H1 (cell line): ENCODE results near the gene ZNF423. TPM values are rescaled to one million over a fixed set of nuclear protein-coding genes. Genes with fewer than 3 reads are reported as not detected.

ENCODE experiments used
- CTCF ChIA-PET: fragments of 300-600 bp; sonication (Branson Sonifier 250); formaldehyde crosslinking; loops from one replicate; lab custom pipeline; 2021; ENCODE audit not compliant: partially characterized antibody; lab: Charles Lee
- POLR2A ChIA-PET: fragments of 300-600 bp; sonication (Branson Sonifier 250); formaldehyde crosslinking; loops from one replicate; lab custom pipeline; 2021; ENCODE audit warnings: inconsistent platforms; ENCODE audit not compliant: partially characterized antibody; lab: Charles Lee
- DNase-seq, 2 experiments: peaks; one replicate each; pipeline versions ENCODE4 v3.0.0 to v3.0.0-alpha.2; 2010 to 2022; ENCODE audit warnings: low spot score in 2 of 2, low read depth in 1 of 2, mixed read lengths in 1 of 2
- FAIRE-seq: peaks from 2 replicates; lab custom pipeline; 2011; peaks lifted over from hg19 to GRCh38; lab: Jason Lieb, UNC
- H2AFZ ChIP-seq: 2 replicates; pipeline ENCODE4 v1.8.1; 2012; ENCODE audit warnings: low read length, inconsistent platforms
- H2AK5ac ChIP-seq: 2 replicates; pipeline ENCODE4 v1.6.1; 2013; ENCODE audit warnings: low read depth, low read length
- H2BK120ac ChIP-seq: replicated peaks from 2 replicates; pipeline ENCODE3; 2013; ENCODE audit warnings: low read depth, low read length, inconsistent platforms
- H2BK12ac ChIP-seq: 2 replicates; pipeline ENCODE4 v1.6.1; 2013; ENCODE audit warnings: low read depth, low read length
- H2BK15ac ChIP-seq: 2 replicates; pipeline ENCODE4 v1.6.1; 2013; ENCODE audit warnings: low read length
- H2BK20ac ChIP-seq: 2 replicates; pipeline ENCODE4 v1.6.1; 2013; ENCODE audit warnings: low read length
- H2BK5ac ChIP-seq: 2 replicates; pipeline ENCODE4 v1.6.1; 2013; ENCODE audit warnings: low read depth, low read length
- H3K14ac ChIP-seq: 2 replicates; pipeline ENCODE4 v1.6.1; 2013; ENCODE audit warnings: inconsistent platforms; ENCODE audit not compliant: insufficient read length
- H3K18ac ChIP-seq: 2 replicates; pipeline ENCODE4 v1.6.1; 2013; ENCODE audit warnings: low read length; ENCODE audit errors: extremely low read depth
- H3K23ac ChIP-seq: 2 replicates; pipeline ENCODE4 v1.6.1; 2013; ENCODE audit warnings: inconsistent platforms; ENCODE audit not compliant: insufficient read length
- H3K23me2 ChIP-seq: 2 replicates; pipeline ENCODE4 v1.6.1; 2013; ENCODE audit warnings: low read depth, low read length
- H3K27ac ChIP-seq: 2 replicates; pipeline ENCODE4 v1.6.1; 2011; ENCODE audit warnings: low read depth, low read length, inconsistent platforms
- H3K27me3 ChIP-seq, 4 experiments: replicated peaks in 1 of 4; 1 replicate in 1 of 4; 2 replicates in 3 of 4; pipeline versions ENCODE4 v1.6.1 to v1.8.1; 2011 to 2013; ENCODE audit warnings: low read length in 3 of 4, mild to moderate bottlenecking in 3 of 4, inconsistent platforms in 2 of 4, mixed read lengths in 2 of 4, moderate library complexity in 1 of 4; ENCODE audit not compliant: control insufficient read depth in 3 of 4, insufficient read depth in 3 of 4; ENCODE audit errors: extremely low read depth in 1 of 4
- H3K36me3 ChIP-seq, 4 experiments: 2 replicates each; pipeline versions ENCODE4 v1.6.1 to v1.8.1; 2011 to 2013; ENCODE audit warnings: mild to moderate bottlenecking in 4 of 4, low read length in 3 of 4, moderate library complexity in 2 of 4, control low read depth in 1 of 4, inconsistent platforms in 1 of 4; ENCODE audit not compliant: insufficient read depth in 4 of 4, control insufficient read depth in 2 of 4
- H3K4ac ChIP-seq: replicated peaks from 2 replicates; pipeline ENCODE3; 2013; ENCODE audit warnings: low read length, low read depth, mixed read lengths, inconsistent platforms; ENCODE audit not compliant: insufficient read length
- H3K4me1 ChIP-seq, 4 experiments: replicated peaks in 1 of 4; 1 replicate in 1 of 4; 2 replicates in 3 of 4; pipeline versions ENCODE4 v1.6.1 to v1.8.1; 2011 to 2013; ENCODE audit warnings: low read length in 3 of 4, inconsistent platforms in 2 of 4, mixed read lengths in 1 of 4; ENCODE audit not compliant: insufficient read depth in 4 of 4, control insufficient read depth in 3 of 4
- H3K4me2 ChIP-seq, 2 experiments: 2 replicates each; pipeline versions ENCODE4 v1.6.1 to v1.8.1; 2011 to 2013; ENCODE audit warnings: low read depth in 2 of 2, low read length in 2 of 2, control low read depth in 1 of 2, inconsistent platforms in 1 of 2, mild to moderate bottlenecking in 1 of 2; ENCODE audit not compliant: insufficient read depth in 1 of 2
- H3K4me3 ChIP-seq, 4 experiments: fragments of 200-600, 300-600 bp in 1 of 4; sonication (generic), shearing (Covaris generic), sonication (Bioruptor Twin) in 1 of 4; 2 replicates each; pipeline versions ENCODE4 v1.5.1 to v1.8.1; 2011 to 2016; ENCODE audit warnings: low read length in 4 of 4, low read depth in 3 of 4, control low read depth in 2 of 4, inconsistent platforms in 2 of 4, mild to moderate bottlenecking in 2 of 4, mixed read lengths in 1 of 4, moderate library complexity in 1 of 4; ENCODE audit not compliant: insufficient read depth in 2 of 4; ENCODE audit errors: extremely low read depth in 1 of 4
- H3K56ac ChIP-seq: replicated peaks from 2 replicates; pipeline ENCODE3; 2013; ENCODE audit warnings: low read depth, mild to moderate bottlenecking, mixed read lengths, low read length, inconsistent platforms; ENCODE audit not compliant: insufficient read length
- H3K79me1 ChIP-seq: 2 replicates; pipeline ENCODE4 v1.6.1; 2013; ENCODE audit warnings: low read depth, low read length, control low read depth
- H3K79me2 ChIP-seq, 2 experiments: 2 replicates each; pipeline versions ENCODE4 v1.6.1 to v1.8.1; 2012 to 2013; ENCODE audit warnings: low read length in 2 of 2, mild to moderate bottlenecking in 2 of 2, inconsistent platforms in 1 of 2; ENCODE audit not compliant: insufficient read depth in 2 of 2, control insufficient read depth in 1 of 2
- H3K9ac ChIP-seq, 4 experiments: replicated peaks in 1 of 4; 1 replicate in 1 of 4; 2 replicates in 3 of 4; pipeline versions ENCODE4 v1.6.1 to v1.8.1; 2011 to 2013; ENCODE audit warnings: low read depth in 3 of 4, low read length in 3 of 4, control low read depth in 2 of 4, mild to moderate bottlenecking in 2 of 4, moderate library complexity in 2 of 4, inconsistent platforms in 1 of 4; ENCODE audit errors: extremely low read depth in 1 of 4
- H3K9me3 ChIP-seq, 2 experiments: 2 replicates each; pipeline versions ENCODE4 v1.6.1 to v1.8.1; 2012 to 2013; ENCODE audit warnings: mild to moderate bottlenecking in 2 of 2, moderate library complexity in 2 of 2, control low read depth in 1 of 2, inconsistent platforms in 1 of 2, low read depth in 1 of 2, low read length in 1 of 2, mixed read lengths in 1 of 2; ENCODE audit not compliant: insufficient read depth in 2 of 2
- H4K20me1 ChIP-seq, 2 experiments: replicated peaks in 1 of 2; 2 replicates each; pipeline versions ENCODE3 to v1.8.1; 2011 to 2013; ENCODE audit warnings: inconsistent platforms in 2 of 2, low read length in 2 of 2, mild to moderate bottlenecking in 1 of 2; ENCODE audit not compliant: insufficient read depth in 2 of 2, control insufficient read depth in 1 of 2
- H4K5ac ChIP-seq: 2 replicates; pipeline ENCODE4 v1.6.1; 2013; ENCODE audit warnings: low read length, low read depth, mixed read lengths, inconsistent platforms; ENCODE audit not compliant: insufficient read length
- H4K8ac ChIP-seq: 2 replicates; pipeline ENCODE4 v1.8.0; 2013; ENCODE audit warnings: mild to moderate bottlenecking, moderate library complexity, low read length, inconsistent platforms; ENCODE audit not compliant: insufficient read depth; ENCODE audit errors: extremely low read depth
- H4K91ac ChIP-seq: replicated peaks from 2 replicates; pipeline ENCODE3; 2013; ENCODE audit warnings: low read length, mixed read lengths, inconsistent platforms; ENCODE audit not compliant: insufficient read length
- CHD2 ChIP-seq: IDR thresholded peaks from 2 replicates; pipeline ENCODE4 v1.6.1; 2012; ENCODE audit warnings: low read length, improper control_type of control experiment
- CREB1 ChIP-seq: IDR thresholded peaks from 2 replicates; pipeline ENCODE4 v1.6.1; 2012; ENCODE audit warnings: inconsistent platforms
- EP300 ChIP-seq, 2 experiments: IDR thresholded peaks; 1 replicate in 1 of 2; 2 replicates in 1 of 2; pipeline ENCODE4 v1.6.1; 2011 to 2012; ENCODE audit warnings: low read depth in 2 of 2, low read length in 2 of 2, mild to moderate bottlenecking in 2 of 2, borderline replicate concordance in 1 of 2, inconsistent platforms in 1 of 2, moderate library complexity in 1 of 2
- JUN ChIP-seq: IDR thresholded peaks from 2 replicates; pipeline ENCODE4 v1.6.1; 2011; ENCODE audit warnings: low read depth, mild to moderate bottlenecking, improper control_type of control experiment, low read length
- RAD21 ChIP-seq, 2 experiments: IDR thresholded peaks in 1 of 2; conservative IDR thresholded peaks in 1 of 2; 2 replicates each; pipeline ENCODE4 v1.6.1; 2011; ENCODE audit warnings: low read depth in 2 of 2, low read length in 2 of 2, improper control_type of control experiment in 1 of 2, inconsistent platforms in 1 of 2, mild to moderate bottlenecking in 1 of 2, moderate library complexity in 1 of 2
- SP2 ChIP-seq: IDR thresholded peaks from 2 replicates; pipeline ENCODE4 v1.6.1; 2012; ENCODE audit warnings: mild to moderate bottlenecking, low read length, inconsistent platforms
- TAF7 ChIP-seq: optimal IDR thresholded peaks from 2 replicates; pipeline ENCODE3; 2011; ENCODE audit warnings: low read depth, mild to moderate bottlenecking, inconsistent platforms, low read length, moderate library complexity, borderline replicate concordance
- TBP ChIP-seq: IDR thresholded peaks from 2 replicates; pipeline ENCODE4 v1.6.1; 2011; ENCODE audit warnings: low read depth, low read length, improper control_type of control experiment
- WGBS, 2 experiments: shearing (Covaris generic) in 1 of 2; methylation state at CpG; one replicate each; pipeline versions ENCODE4 v1.1.6 to v1.1.7; 2013 to 2015; ENCODE audit warnings: low lambda C conversion rate in 2 of 2, mixed read lengths in 2 of 2, inconsistent platforms in 1 of 2, low coverage in 1 of 2, missing lambda C conversion rate in 1 of 2; ENCODE audit not compliant: insufficient replicate concordance in 2 of 2, insufficient coverage in 1 of 2, insufficient read length in 1 of 2; ENCODE audit errors: extremely low coverage in 1 of 2, missing lambda C conversion rate in 1 of 2; 5-methylcytosine and 5-hydroxymethylcytosine counted together
- polyA plus RNA-seq, 7 experiments: library from polyadenylated mRNA; depleted of rRNA in 3 of 7; stranded (reverse) in 5 of 7; unstranded in 2 of 7; fragments of >200 nt in 5 of 7; fragments of 200-250 nt in 2 of 7; gene quantifications; 1 replicate in 5 of 7; 2 replicates in 1 of 7; 4 replicates in 1 of 7; pipeline versions ENCODE4 v1.2.1 to v1.2.3, GENCODE V29; 2011 to 2013; ENCODE audit warnings: missing spikeins in 2 of 7, mixed read lengths in 2 of 7
- total RNA-seq: library from RNA; stranded (reverse); fragmentation: NEBNext Ultra II Directional; extraction: Animal tissue kit (Norgen Biotek cat#: 25700); gene quantifications from 2 replicates; pipeline ENCODE4 v1.2.1, GENCODE V29; 2021
- TF ChIP-seq, protein P1 (sequence below): IDR thresholded peaks from 2 replicates; pipeline ENCODE4 v1.6.1; 2011; ENCODE audit warnings: low read length, improper control_type of control experiment

The ZNF423 gene
- total and polyA plus RNA-seq, 2 of the 8 experiments (the other 6 are each of a cell fraction or from before 2014, with no cell fraction given), result 38.2 to 52.3 TPM

DNA sequence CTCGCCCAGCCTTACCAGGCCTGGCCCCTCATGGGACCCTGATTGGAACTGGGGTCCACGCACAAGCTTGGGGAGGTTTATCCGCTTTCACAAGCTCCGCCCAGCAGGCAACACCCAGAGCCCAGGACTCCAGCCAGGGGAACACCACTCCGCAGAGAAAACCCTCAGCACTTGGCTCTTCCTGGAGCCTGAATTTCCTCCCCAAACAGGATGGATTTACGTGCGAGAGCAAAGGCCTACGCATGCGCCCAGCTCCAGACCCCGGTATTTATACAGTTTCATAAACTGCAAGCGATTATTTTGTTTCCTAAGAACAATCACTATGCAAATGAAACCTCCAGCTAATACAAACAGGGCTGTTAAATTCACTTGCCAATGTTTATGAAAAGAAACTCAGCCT lies 22.8 kb downstream of the ZNF423 start:
- H3K79me1 ChIP-seq, result peaks cover 45% of the 10 kb centered on the region
- CTCF ChIA-PET, result interaction anchor here (1.1 to 1.6 kb wide), 3 partner anchors 9 to 57 kb away, joined by 3 to 4 read pairs (median 3); no protein-coding TSS in a partner anchor
- no peak overlapping the region for H4K91ac ChIP-seq
- TF ChIP-seq TBP (no peak), SP2 (no peak), CREB1 (no peak), EP300 (IDR thresholded peaks at IDR 0.05; ENCODE audit: borderline replicate concordance in 1 of 2, low read depth in 2 of 2, low read length in 2 of 2) (peak in 1 of 2 experiments; percentile 39; a peak in 1 of 3 replicates), CHD2 (no peak), RAD21 (IDR thresholded peaks at IDR 0.05 in 1 of 2, conservative IDR thresholded peaks at IDR 0.05 in 1 of 2; ENCODE audit: low read depth in 2 of 2, low read length in 2 of 2) (no peak; a peak in 1 of 4 replicates), JUN (no peak), TAF7 (no peak)
- TF ChIP-seq, protein P1, sequence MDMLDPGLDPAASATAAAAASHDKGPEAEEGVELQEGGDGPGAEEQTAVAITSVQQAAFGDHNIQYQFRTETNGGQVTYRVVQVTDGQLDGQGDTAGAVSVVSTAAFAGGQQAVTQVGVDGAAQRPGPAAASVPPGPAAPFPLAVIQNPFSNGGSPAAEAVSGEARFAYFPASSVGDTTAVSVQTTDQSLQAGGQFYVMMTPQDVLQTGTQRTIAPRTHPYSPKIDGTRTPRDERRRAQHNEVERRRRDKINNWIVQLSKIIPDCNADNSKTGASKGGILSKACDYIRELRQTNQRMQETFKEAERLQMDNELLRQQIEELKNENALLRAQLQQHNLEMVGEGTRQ, result no peak
- POLR2A ChIA-PET, result interaction anchor here (2.1 kb wide), 1 partner anchor 8 kb away, joined by 6 read pairs; no protein-coding TSS in a partner anchor
- no peak overlapping the region for H3K14ac ChIP-seq
- H3K23ac ChIP-seq, result no peak overlapping the region
- WGBS, 2 experiments, result 60% methylated on average over 11 of the region's 11 CpGs; no CpG with 5 or more reads in 1 of the 2 experiments
- H3K9ac ChIP-seq, result no peak overlapping the region
- H2BK15ac ChIP-seq, result no peak overlapping the region; the same call in 1 of the 2 replicates
- peak overlapping the region; percentile 87; the same call in 1 of the 2 replicates for H2BK12ac ChIP-seq
- H3K27me3 ChIP-seq, result no peaks in the 10 kb centered on the region
- no peak overlapping the region for H3K4ac ChIP-seq
- no peak overlapping the region for H2BK20ac ChIP-seq
- no peak overlapping the region for H2AK5ac ChIP-seq
- no peak overlapping the region for H3K56ac ChIP-seq
- no peak overlapping the region for H2AFZ ChIP-seq
- H3K79me2 ChIP-seq, result peaks cover 0 to 97% of the 10 kb centered on the region in 2 experiments; a peak in 2 of 4 replicates
- no peak overlapping the region for H2BK120ac ChIP-seq
- no peak overlapping the region for H4K5ac ChIP-seq
- H3K4me1 ChIP-seq, result peaks cover 2 to 57% (median 47%) of the 10 kb centered on the region in 4 experiments
- H4K20me1 ChIP-seq, result peaks cover 21 to 22% of the 10 kb centered on the region in 2 experiments
- DNase-seq, result no peak
- H2BK5ac ChIP-seq, result peak overlapping the region; percentile 73; the same call in 1 of the 2 replicates
- H3K4me2 ChIP-seq, result peak overlapping the region in 1 of 2 experiments; percentile 37; a peak in 2 of 4 replicates
- no peak for FAIRE-seq
- no peaks in the 10 kb centered on the region; the same call in 1 of the 2 replicates for H3K23me2 ChIP-seq
- H3K36me3 ChIP-seq, result no peaks in the 10 kb centered on the region
- H3K18ac ChIP-seq, result peak overlapping the region; percentile 32; the same call in 1 of the 2 replicates
- no peak overlapping the region for H3K27ac ChIP-seq
- H3K4me3 ChIP-seq, result no peak overlapping the region
- H3K9me3 ChIP-seq, result no peaks in the 10 kb centered on the region
- no peak overlapping the region; the same call in 1 of the 2 replicates for H4K8ac ChIP-seq
